SK-N-SH (cell line): ENCODE data around the gene GFPT2. TPM values are rescaled to one million over a fixed set of nuclear protein-coding genes. Genes with fewer than 3 reads are reported as not detected.

Experiments used
- CTCF ChIA-PET: fragments of 300-600, 350-600 bp; formaldehyde crosslinking; extraction: SDS; loops from one replicate; lab custom pipeline; 2021; lab: Yijun Ruan, JAX
- POLR2A ChIA-PET: fragments of 350-600 bp; sonication (Branson Sonifier 250); formaldehyde crosslinking; extraction: SDS; loops from one replicate; lab custom pipeline; 2020; ENCODE audit warnings: antibody characterized with exemption, inconsistent platforms; lab: Yijun Ruan, JAX
- DNase-seq: peaks from one replicate; pipeline ENCODE4 v3.0.0; 2012
- H2AFZ ChIP-seq: fragments of 200-600 bp; sonication (generic); 2 replicates; pipeline ENCODE4 v1.8.1; 2016; ENCODE audit warnings: antibody characterized with exemption, mild to moderate bottlenecking, low read depth
- H3F3A ChIP-seq: fragments of 200-600 bp; sonication (generic); replicated peaks from 2 replicates; pipeline ENCODE3; 2016; ENCODE audit warnings: antibody characterized with exemption, mild to moderate bottlenecking; ENCODE audit not compliant: insufficient read depth
- H3K27ac ChIP-seq, 2 experiments: fragments of 200-500 bp in 1 of 2; fragments of 200-600 bp in 1 of 2; sonication (Bioruptor generic) in 1 of 2; sonication (generic), shearing (Covaris generic) in 1 of 2; 2 replicates each; pipeline versions ENCODE4 v1.5.1 to v1.6.1; 2014 to 2016; ENCODE audit warnings: low read depth in 2 of 2, inconsistent platforms in 1 of 2, low read length in 1 of 2, mild to moderate bottlenecking in 1 of 2, mixed read lengths in 1 of 2
- H3K27me3 ChIP-seq: fragments of 200-600 bp; sonication (generic), shearing (Covaris generic); 2 replicates; pipeline ENCODE4 v1.6.1; 2016; ENCODE audit warnings: mixed run types; ENCODE audit not compliant: insufficient read depth
- H3K36me3 ChIP-seq, 2 experiments: fragments of 200-500 bp in 1 of 2; fragments of 200-600 bp in 1 of 2; sonication (Bioruptor generic) in 1 of 2; sonication (generic) in 1 of 2; replicated peaks in 1 of 2; 2 replicates each; pipeline versions ENCODE3 to v1.5.1; 2014 to 2016; ENCODE audit warnings: low read length in 1 of 2, mild to moderate bottlenecking in 1 of 2; ENCODE audit not compliant: insufficient read depth in 2 of 2, control insufficient read depth in 1 of 2
- H3K4me1 ChIP-seq, 2 experiments: fragments of 200-500 bp in 1 of 2; fragments of 200-600 bp in 1 of 2; sonication (Bioruptor generic) in 1 of 2; sonication (generic), shearing (Covaris generic) in 1 of 2; 2 replicates each; pipeline versions ENCODE4 v1.5.1 to v1.6.1; 2014 to 2016; ENCODE audit warnings: low read depth in 1 of 2, low read length in 1 of 2, mixed run types in 1 of 2; ENCODE audit not compliant: insufficient read depth in 2 of 2, control insufficient read depth in 1 of 2
- H3K4me2 ChIP-seq: fragments of 200-600 bp; sonication (generic), shearing (Covaris generic); 2 replicates; pipeline ENCODE4 v1.6.1; 2017; ENCODE audit warnings: mixed run types
- H3K4me3 ChIP-seq, 2 experiments: fragments of 200-500 bp in 1 of 2; fragments of 200-600 bp in 1 of 2; sonication (Bioruptor generic) in 1 of 2; sonication (generic), shearing (Covaris generic) in 1 of 2; 2 replicates each; pipeline versions ENCODE4 v1.5.1 to v1.8.1; 2014 to 2016; ENCODE audit warnings: low read depth in 2 of 2, inconsistent platforms in 1 of 2, low read length in 1 of 2, mild to moderate bottlenecking in 1 of 2, mixed read lengths in 1 of 2, moderate library complexity in 1 of 2
- H3K79me2 ChIP-seq: fragments of 200-600 bp; sonication (generic); 2 replicates; pipeline ENCODE4 v1.8.1; 2017; ENCODE audit warnings: mild to moderate bottlenecking; ENCODE audit not compliant: insufficient read depth
- H3K9ac ChIP-seq: fragments of 200-600 bp; sonication (generic); 2 replicates; pipeline ENCODE4 v1.6.1; 2017; ENCODE audit warnings: mixed run types
- H3K9me2 ChIP-seq: fragments of 200-600 bp; sonication (generic); 2 replicates; pipeline ENCODE4 v1.6.1; 2017; ENCODE audit warnings: mixed run types
- H3K9me3 ChIP-seq: fragments of 200-600 bp; sonication (generic); 2 replicates; pipeline ENCODE4 v1.6.1; 2017; ENCODE audit warnings: mixed run types, mild to moderate bottlenecking, moderate library complexity
- H4K20me1 ChIP-seq: fragments of 200-600 bp; sonication (generic); 2 replicates; pipeline ENCODE4 v1.6.1; 2017; ENCODE audit warnings: mild to moderate bottlenecking, mixed run types; ENCODE audit not compliant: insufficient read depth
- CHD2 ChIP-seq: fragments of 150-350 bp; IDR thresholded peaks from 2 replicates; pipeline ENCODE4 v1.6.1; 2018; ENCODE audit warnings: low read length; ENCODE audit not compliant: partially characterized antibody
- ELF1 ChIP-seq: IDR thresholded peaks from 2 replicates; pipeline ENCODE4 v1.4.0; 2012
- EP300 ChIP-seq, 2 experiments: IDR thresholded peaks; 2 replicates each; pipeline versions ENCODE4 v1.4.0 to v1.6.1; 2012; ENCODE audit warnings: borderline replicate concordance in 1 of 2, low read depth in 1 of 2, low read length in 1 of 2
- FOSL2 ChIP-seq: IDR thresholded peaks from 2 replicates; pipeline ENCODE4 v1.4.0; 2012; ENCODE audit warnings: low read depth, mild to moderate bottlenecking, moderate library complexity, borderline replicate concordance
- GABPA ChIP-seq: IDR thresholded peaks from 2 replicates; pipeline ENCODE4 v1.4.0; 2012; ENCODE audit warnings: low read depth, mild to moderate bottlenecking
- GATA2 ChIP-seq: sonication (generic); formaldehyde crosslinking; IDR thresholded peaks from 2 replicates; pipeline ENCODE4 v1.5.0; 2020; ENCODE audit warnings: mild to moderate bottlenecking, missing genetic modification reagents
- IRF3 ChIP-seq: fragments of 150-350 bp; IDR thresholded peaks from 2 replicates; pipeline ENCODE4 v1.6.1; 2016; ENCODE audit warnings: mild to moderate bottlenecking, low read depth, low read length
- MAX ChIP-seq: IDR thresholded peaks from 2 replicates; pipeline ENCODE4 v1.4.0; 2012; ENCODE audit warnings: low read depth
- MEF2A ChIP-seq: IDR thresholded peaks from 2 replicates; pipeline ENCODE4 v1.4.0; 2012; ENCODE audit warnings: low read depth, borderline replicate concordance
- MXI1 ChIP-seq: IDR thresholded peaks from 2 replicates; pipeline ENCODE4 v1.6.1; 2012; ENCODE audit warnings: mild to moderate bottlenecking, low read depth, low read length, improper control_type of control experiment
- NRF1 ChIP-seq: IDR thresholded peaks from 2 replicates; pipeline ENCODE4 v1.6.1; 2012; ENCODE audit warnings: low read depth, mild to moderate bottlenecking, low read length
- RFX5 ChIP-seq: IDR thresholded peaks from 2 replicates; pipeline ENCODE4 v1.6.1; 2012; ENCODE audit warnings: mild to moderate bottlenecking, improper control_type of control experiment, low read length
- SIN3A ChIP-seq: IDR thresholded peaks from 2 replicates; pipeline ENCODE4 v1.6.1; 2012; ENCODE audit warnings: low read depth, mild to moderate bottlenecking, low read length, moderate library complexity, borderline replicate concordance
- TAF1 ChIP-seq: IDR thresholded peaks from 2 replicates; pipeline ENCODE4 v1.6.1; 2012; ENCODE audit warnings: low read depth, mild to moderate bottlenecking, low read length, moderate library complexity, borderline replicate concordance
- TCF12 ChIP-seq: IDR thresholded peaks from 2 replicates; pipeline ENCODE4 v1.4.0; 2012
- TEAD4 ChIP-seq: IDR thresholded peaks from 2 replicates; pipeline ENCODE4 v1.4.0; 2012; ENCODE audit warnings: mild to moderate bottlenecking, borderline replicate concordance; ENCODE audit not compliant: insufficient read depth
- USF1 ChIP-seq: IDR thresholded peaks from 2 replicates; pipeline ENCODE4 v1.4.0; 2012; ENCODE audit warnings: low read depth, borderline replicate concordance
- YY1 ChIP-seq: IDR thresholded peaks from 2 replicates; pipeline ENCODE4 v1.4.0; 2012; ENCODE audit warnings: low read depth, mild to moderate bottlenecking
- WGBS: methylation state at CpG from one replicate; pipeline ENCODE4 v1.1.6; 2017; ENCODE audit warnings: low lambda C conversion rate; 5-methylcytosine and 5-hydroxymethylcytosine counted together
- polyA plus RNA-seq, 3 experiments: library from polyadenylated mRNA; depleted of rRNA; stranded (reverse); fragments of >200 nt; gene quantifications; 2 replicates each; pipeline ENCODE4 v1.2.3, GENCODE V29; 2012
- TF ChIP-seq, protein P1 (sequence below): fragments of 150-350 bp; IDR thresholded peaks from 2 replicates; pipeline ENCODE4 v1.6.1; 2017; ENCODE audit warnings: antibody characterized with exemption, low read length, low read depth, borderline replicate concordance

GFPT2 gene
- polyA plus RNA-seq, 1 of the 3 experiments (the other 2 are of a cell fraction): 8.1 TPM

- Histone ChIP-seq H3K4me2 (no peak overlapping the region), H3K36me3 (no peaks in the 10 kb centered on the region), H2AFZ (no peak overlapping the region), H3K27me3 (no peaks in the 10 kb centered on the region), H4K20me1 (no peaks in the 10 kb centered on the region), H3K9me3 (no peaks in the 10 kb centered on the region), H3K9me2 (no peaks in the 10 kb centered on the region), H3K27ac (peak overlapping the region in 1 of 2 experiments; percentile 71; a peak in 2 of 4 replicates), H3K4me3 (no peak overlapping the region)
- CTCF ChIA-PET: interaction anchor here (1.2 to 1.3 kb wide), 2 partner anchors 19 to 53 kb away, joined by 3 to 4 read pairs; no protein-coding TSS in a partner anchor
- no peak for DNase-seq
- TF ChIP-seq RFX5: no peak
- TF ChIP-seq IRF3: no peak
- no peak for TF ChIP-seq TCF12
- no peak for TF ChIP-seq TAF1
- no peak for TF ChIP-seq MAX
- TF ChIP-seq MXI1: no peak
- no peak for TF ChIP-seq GABPA
- no peak for TF ChIP-seq NRF1
- TF ChIP-seq ELF1: no peak
- no peak for TF ChIP-seq CHD2
- no peak for TF ChIP-seq EP300 (IDR thresholded peaks at IDR 0.05; ENCODE audit: borderline replicate concordance in 1 of 2, low read depth in 1 of 2, low read length in 1 of 2)
- no peak for TF ChIP-seq FOSL2
- no peak for TF ChIP-seq USF1
- TF ChIP-seq, protein P1, sequence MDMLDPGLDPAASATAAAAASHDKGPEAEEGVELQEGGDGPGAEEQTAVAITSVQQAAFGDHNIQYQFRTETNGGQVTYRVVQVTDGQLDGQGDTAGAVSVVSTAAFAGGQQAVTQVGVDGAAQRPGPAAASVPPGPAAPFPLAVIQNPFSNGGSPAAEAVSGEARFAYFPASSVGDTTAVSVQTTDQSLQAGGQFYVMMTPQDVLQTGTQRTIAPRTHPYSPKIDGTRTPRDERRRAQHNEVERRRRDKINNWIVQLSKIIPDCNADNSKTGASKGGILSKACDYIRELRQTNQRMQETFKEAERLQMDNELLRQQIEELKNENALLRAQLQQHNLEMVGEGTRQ: no peak
- TF ChIP-seq TEAD4: no peak
- TF ChIP-seq MEF2A: no peak
- no peak for TF ChIP-seq SIN3A
- no peak for TF ChIP-seq GATA2 (CRISPR knock-in tag)
- TF ChIP-seq YY1: no peak
- TF ChIP-seq, all 33 proteins: peak for 0
- WGBS: 54% methylated on average over 13 of the region's 13 CpGs
- H3K79me2 ChIP-seq: no peaks in the 10 kb centered on the region
- peaks cover 0 to 12% of the 10 kb centered on the region in 2 experiments; a peak in 1 of 4 replicates for H3K4me1 ChIP-seq
- H3K9ac ChIP-seq: no peak overlapping the region
- POLR2A ChIA-PET: no interaction called here
- no peaks in the 10 kb centered on the region for H3F3A ChIP-seq
These were observed 28.8 kb upstream of the GFPT2 start for GRCh38 chr5:180381851-180382480.
